ENCODE data around the gene BTBD16. TPM values are rescaled to one million over a fixed set of nuclear protein-coding genes. Genes with fewer than 3 reads are reported as not detected.

The BTBD16 gene
- total RNA-seq, 1 experiment from 2014 or later: 0.82 TPM

DNA sequence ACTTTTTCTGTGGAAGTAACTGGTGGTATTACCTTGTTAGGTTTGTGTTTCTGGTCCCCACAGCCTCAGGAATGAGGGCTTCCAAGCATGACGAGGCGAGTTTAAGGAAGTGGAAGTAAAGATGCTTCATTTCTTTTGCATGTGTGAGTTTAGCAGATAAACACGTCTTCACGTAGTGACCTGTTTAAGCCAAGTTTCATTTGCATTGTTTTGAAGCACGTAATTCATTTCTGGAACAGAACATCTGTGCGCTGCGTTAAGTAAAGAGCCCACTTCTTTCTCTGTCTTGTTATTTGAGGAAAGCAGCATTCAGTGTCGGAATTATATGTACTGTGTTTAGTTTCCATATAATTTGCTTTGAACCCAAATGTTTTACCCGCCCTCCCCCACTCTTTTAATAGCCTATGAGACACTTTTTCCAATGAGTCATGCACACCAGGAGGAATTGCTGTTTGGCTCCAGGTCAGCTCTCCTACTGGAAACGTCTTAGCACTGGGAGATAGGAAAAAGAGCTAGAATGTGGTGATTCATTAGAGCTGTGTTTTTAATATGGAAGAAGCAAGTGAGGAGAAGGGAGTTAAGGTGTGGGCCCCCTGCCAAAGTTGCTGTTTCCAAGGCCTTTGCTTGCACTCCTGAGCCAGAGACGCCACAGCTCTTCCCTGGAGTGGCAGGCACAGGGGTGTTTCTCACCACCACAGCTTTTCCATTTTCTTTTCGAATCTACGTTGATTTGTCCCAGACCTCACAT, 36.7 kb downstream of the BTBD16 start:
- Histone ChIP-seq H3K4me1 (ENCODE audit: control insufficient read depth, insufficient read depth, low read length) (peaks cover 56% of the 10 kb centered on the region), H3K9me3 (ENCODE audit: control insufficient read depth, insufficient read depth, low read depth, low read length) (no peaks in the 10 kb centered on the region; the same call in 1 of the 2 replicates), H3K27ac (ENCODE audit: low read length) (peak overlapping the region; percentile 95), H3K36me3 (ENCODE audit: control insufficient read depth, insufficient read depth, low read length) (no peaks in the 10 kb centered on the region), H3K27me3 (ENCODE audit: control insufficient read depth, insufficient read depth, low read length) (no peaks in the 10 kb centered on the region), H3K4me3 (ENCODE audit: low read depth in 2 of 2, low read length in 2 of 2) (peak overlapping the region; percentile 18 to 37)
- peak; percentile 85 for ATAC-seq
- CTCF ChIA-PET: no interaction called here
- 0 out of 2 replicates have a peak, but pooled peaks have one; percentile 64 for TF ChIP-seq SIN3A (IDR thresholded peaks at IDR 0.05; ENCODE audit: borderline replicate concordance, insufficient read depth, low read depth, low read length)
- peak; percentile 93; the same call in 1 of the 2 replicates for TF ChIP-seq POLR2AphosphoS5 (IDR thresholded peaks at IDR 0.05; ENCODE audit: low read depth, low read length)
- TF ChIP-seq, protein P1, sequence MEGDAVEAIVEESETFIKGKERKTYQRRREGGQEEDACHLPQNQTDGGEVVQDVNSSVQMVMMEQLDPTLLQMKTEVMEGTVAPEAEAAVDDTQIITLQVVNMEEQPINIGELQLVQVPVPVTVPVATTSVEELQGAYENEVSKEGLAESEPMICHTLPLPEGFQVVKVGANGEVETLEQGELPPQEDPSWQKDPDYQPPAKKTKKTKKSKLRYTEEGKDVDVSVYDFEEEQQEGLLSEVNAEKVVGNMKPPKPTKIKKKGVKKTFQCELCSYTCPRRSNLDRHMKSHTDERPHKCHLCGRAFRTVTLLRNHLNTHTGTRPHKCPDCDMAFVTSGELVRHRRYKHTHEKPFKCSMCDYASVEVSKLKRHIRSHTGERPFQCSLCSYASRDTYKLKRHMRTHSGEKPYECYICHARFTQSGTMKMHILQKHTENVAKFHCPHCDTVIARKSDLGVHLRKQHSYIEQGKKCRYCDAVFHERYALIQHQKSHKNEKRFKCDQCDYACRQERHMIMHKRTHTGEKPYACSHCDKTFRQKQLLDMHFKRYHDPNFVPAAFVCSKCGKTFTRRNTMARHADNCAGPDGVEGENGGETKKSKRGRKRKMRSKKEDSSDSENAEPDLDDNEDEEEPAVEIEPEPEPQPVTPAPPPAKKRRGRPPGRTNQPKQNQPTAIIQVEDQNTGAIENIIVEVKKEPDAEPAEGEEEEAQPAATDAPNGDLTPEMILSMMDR (IDR thresholded peaks at IDR 0.05): no peak
- TF ChIP-seq, protein P2, sequence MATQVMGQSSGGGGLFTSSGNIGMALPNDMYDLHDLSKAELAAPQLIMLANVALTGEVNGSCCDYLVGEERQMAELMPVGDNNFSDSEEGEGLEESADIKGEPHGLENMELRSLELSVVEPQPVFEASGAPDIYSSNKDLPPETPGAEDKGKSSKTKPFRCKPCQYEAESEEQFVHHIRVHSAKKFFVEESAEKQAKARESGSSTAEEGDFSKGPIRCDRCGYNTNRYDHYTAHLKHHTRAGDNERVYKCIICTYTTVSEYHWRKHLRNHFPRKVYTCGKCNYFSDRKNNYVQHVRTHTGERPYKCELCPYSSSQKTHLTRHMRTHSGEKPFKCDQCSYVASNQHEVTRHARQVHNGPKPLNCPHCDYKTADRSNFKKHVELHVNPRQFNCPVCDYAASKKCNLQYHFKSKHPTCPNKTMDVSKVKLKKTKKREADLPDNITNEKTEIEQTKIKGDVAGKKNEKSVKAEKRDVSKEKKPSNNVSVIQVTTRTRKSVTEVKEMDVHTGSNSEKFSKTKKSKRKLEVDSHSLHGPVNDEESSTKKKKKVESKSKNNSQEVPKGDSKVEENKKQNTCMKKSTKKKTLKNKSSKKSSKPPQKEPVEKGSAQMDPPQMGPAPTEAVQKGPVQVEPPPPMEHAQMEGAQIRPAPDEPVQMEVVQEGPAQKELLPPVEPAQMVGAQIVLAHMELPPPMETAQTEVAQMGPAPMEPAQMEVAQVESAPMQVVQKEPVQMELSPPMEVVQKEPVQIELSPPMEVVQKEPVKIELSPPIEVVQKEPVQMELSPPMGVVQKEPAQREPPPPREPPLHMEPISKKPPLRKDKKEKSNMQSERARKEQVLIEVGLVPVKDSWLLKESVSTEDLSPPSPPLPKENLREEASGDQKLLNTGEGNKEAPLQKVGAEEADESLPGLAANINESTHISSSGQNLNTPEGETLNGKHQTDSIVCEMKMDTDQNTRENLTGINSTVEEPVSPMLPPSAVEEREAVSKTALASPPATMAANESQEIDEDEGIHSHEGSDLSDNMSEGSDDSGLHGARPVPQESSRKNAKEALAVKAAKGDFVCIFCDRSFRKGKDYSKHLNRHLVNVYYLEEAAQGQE (IDR thresholded peaks at IDR 0.05; ENCODE audit: insufficient read depth in 1 of 2, low read depth in 2 of 2, low read length in 1 of 2): no peak
- TF ChIP-seq TCF7L2 (IDR thresholded peaks at IDR 0.05; ENCODE audit: low read depth, low read length): peak; percentile 94
- intact Hi-C loops (cut with micrococcal nuclease; ENCODE audit: unreplicated experiment) (no loop called here), in situ Hi-C loops (cut with HindIII; ENCODE audit: low pct_unique_long_range_greater_than_20kb, low sequenced_read_pairs) (no loop called here)
- BruUV-seq (replicated peaks): TSS peak; percentile 96
- POLR2A ChIA-PET: interaction anchor here (0.6 to 1.0 kb wide), 2 partner anchors 66 to 76 kb away, joined by 3 read pairs; partner anchors contain the start of gene PLEKHA1
- DNase-seq (ENCODE audit: low read depth, low spot score): peak; percentile 95

DNA sequence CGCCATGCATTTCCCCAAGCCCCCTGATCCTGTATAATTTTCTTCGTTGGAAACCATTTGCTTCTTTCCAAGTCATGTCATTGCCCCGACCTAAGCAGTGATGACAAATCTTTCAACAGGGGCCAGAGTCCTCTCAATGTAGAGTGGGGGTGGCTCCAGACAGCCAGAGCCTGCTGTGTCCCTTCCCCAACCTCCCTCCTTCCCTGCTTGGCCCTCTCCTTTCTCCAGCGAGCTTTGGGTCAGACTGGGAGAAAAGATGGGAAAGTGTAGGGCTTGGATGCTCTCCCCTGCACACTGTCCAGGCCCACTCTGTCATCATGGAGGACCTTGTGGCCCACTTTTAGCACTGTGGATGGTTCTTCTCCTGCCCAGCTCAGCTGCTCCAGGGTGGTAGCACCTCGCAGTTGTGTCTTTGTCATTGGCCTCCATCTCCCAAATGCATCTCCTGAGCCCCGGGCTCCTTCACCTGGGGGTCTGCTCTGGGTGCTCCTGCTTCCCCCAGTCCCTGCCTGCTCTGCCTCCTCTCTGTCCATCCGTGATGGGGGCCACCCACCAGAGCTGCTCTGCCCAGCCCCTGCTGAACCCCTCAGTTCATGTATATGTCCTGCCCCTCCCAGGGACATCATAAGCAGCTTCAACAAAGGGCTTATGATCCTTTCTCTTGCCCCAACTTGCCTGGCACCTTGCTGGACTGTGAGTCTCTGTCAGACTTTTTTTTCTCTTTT, 37.5 kb downstream of the BTBD16 start:
- Histone ChIP-seq H3K27me3 (ENCODE audit: control insufficient read depth, insufficient read depth, low read length) (no peaks in the 10 kb centered on the region), H3K9me3 (ENCODE audit: control insufficient read depth, insufficient read depth, low read depth, low read length) (no peaks in the 10 kb centered on the region; the same call in 1 of the 2 replicates), H3K27ac (ENCODE audit: low read length) (peak overlapping the region; percentile 95), H3K36me3 (ENCODE audit: control insufficient read depth, insufficient read depth, low read length) (no peaks in the 10 kb centered on the region), H3K4me3 (ENCODE audit: low read depth in 2 of 2, low read length in 2 of 2) (peak overlapping the region; percentile 0 to 37; a peak in 3 of 4 replicates), H3K4me1 (ENCODE audit: control insufficient read depth, insufficient read depth, low read length) (peaks cover 56% of the 10 kb centered on the region)
- intact Hi-C loops (cut with micrococcal nuclease; ENCODE audit: unreplicated experiment) (no loop called here), in situ Hi-C loops (cut with HindIII; ENCODE audit: low pct_unique_long_range_greater_than_20kb, low sequenced_read_pairs) (no loop called here)
- ChIA-PET POLR2A (interaction anchor here (1.0 kb wide), 1 partner anchor 75 kb away, joined by 3 read pairs; no protein-coding TSS in a partner anchor), CTCF (no interaction called here)
- TF ChIP-seq, protein P2 (IDR thresholded peaks at IDR 0.05; ENCODE audit: insufficient read depth in 1 of 2, low read depth in 2 of 2, low read length in 1 of 2): no peak
- no peak for TF ChIP-seq SIN3A (IDR thresholded peaks at IDR 0.05; ENCODE audit: borderline replicate concordance, insufficient read depth, low read depth, low read length)
- TF ChIP-seq TCF7L2 (IDR thresholded peaks at IDR 0.05; ENCODE audit: low read depth, low read length): no peak
- TF ChIP-seq, protein P1 (IDR thresholded peaks at IDR 0.05): no peak
- no peak for TF ChIP-seq POLR2AphosphoS5 (IDR thresholded peaks at IDR 0.05; ENCODE audit: low read depth, low read length)
- peak; percentile 57 for ATAC-seq
- no TSS peak for BruUV-seq (replicated peaks)
- no peak for DNase-seq (ENCODE audit: low read depth, low spot score)

Data from Panc1 (cell line).